CD14-positive monocyte (primary cell): ENCODE measurements around the gene TNNI3K. TPM values are rescaled to one million over a fixed set of nuclear protein-coding genes. Genes with fewer than 3 reads are reported as not detected.

Experiments
- DNase-seq, 3 donors: peaks; one replicate each; pipeline ENCODE4 v3.0.0-alpha.2; 2011 to 2022
- H2AFZ ChIP-seq: 2 replicates; pipeline ENCODE4 v1.6.0; 2012; ENCODE audit warnings: mild to moderate bottlenecking, low read depth, low read length, inconsistent platforms; ENCODE audit not compliant: insufficient read depth, poor library complexity, severe bottlenecking
- H3K27ac ChIP-seq, 2 donors: 1 replicate in 1 of 2; 2 replicates in 1 of 2; pipeline ENCODE4 v1.5.1; 2012 to 2013; ENCODE audit warnings: low read length in 2 of 2, control low read depth in 1 of 2, inconsistent platforms in 1 of 2, low read depth in 1 of 2, mild to moderate bottlenecking in 1 of 2
- H3K27me3 ChIP-seq, 2 donors: one replicate each; pipeline versions ENCODE4 v1.6.0 to v1.6.1; 2011 to 2013; ENCODE audit warnings: low read length in 2 of 2; ENCODE audit not compliant: control insufficient read depth in 2 of 2, insufficient read depth in 2 of 2
- H3K36me3 ChIP-seq, 2 donors: replicated peaks in 1 of 2; 1 replicate in 1 of 2; 2 replicates in 1 of 2; pipeline versions ENCODE4 v1.5.1 to v1.6.1; 2012 to 2013; ENCODE audit warnings: low read length in 2 of 2, control low read depth in 1 of 2, inconsistent platforms in 1 of 2, mild to moderate bottlenecking in 1 of 2; ENCODE audit not compliant: insufficient read depth in 2 of 2, control insufficient read depth in 1 of 2
- H3K4me1 ChIP-seq, 2 donors: 1 replicate in 1 of 2; 2 replicates in 1 of 2; pipeline versions ENCODE4 v1.5.1 to v1.6.1; 2012 to 2013; ENCODE audit warnings: low read length in 2 of 2, control low read depth in 1 of 2, inconsistent platforms in 1 of 2, mild to moderate bottlenecking in 1 of 2, moderate library complexity in 1 of 2; ENCODE audit not compliant: insufficient read depth in 2 of 2, control insufficient read depth in 1 of 2
- H3K4me2 ChIP-seq: replicated peaks from 2 replicates; pipeline ENCODE3; 2012; ENCODE audit warnings: low read length, moderate library complexity, mild to moderate bottlenecking; ENCODE audit not compliant: poor library complexity, severe bottlenecking; ENCODE audit errors: extremely low read depth
- H3K4me3 ChIP-seq, 3 experiments: fragments of 200-600 bp in 1 of 3; sonication (generic) in 1 of 3; replicated peaks in 1 of 3; 1 replicate in 2 of 3; 2 replicates in 1 of 3; pipeline ENCODE4 v1.5.1; 2011 to 2013; ENCODE audit warnings: low read length in 3 of 3, mild to moderate bottlenecking in 3 of 3, control low read depth in 2 of 3, low read depth in 2 of 3, inconsistent platforms in 1 of 3, moderate library complexity in 1 of 3
- H3K79me2 ChIP-seq: 2 replicates; pipeline ENCODE4 v1.6.0; 2012; ENCODE audit warnings: mild to moderate bottlenecking, control low read depth, inconsistent platforms, low read length, moderate library complexity; ENCODE audit not compliant: insufficient read depth
- H3K9ac ChIP-seq: 2 replicates; pipeline ENCODE4 v1.6.0; 2017; ENCODE audit warnings: low read length, mild to moderate bottlenecking; ENCODE audit not compliant: insufficient read depth, poor library complexity, severe bottlenecking
- H3K9me3 ChIP-seq, 2 donors: replicated peaks in 1 of 2; 1 replicate in 1 of 2; 2 replicates in 1 of 2; pipeline versions ENCODE4 v1.5.1 to v1.6.1; 2012 to 2013; ENCODE audit warnings: low read length in 2 of 2, control low read depth in 1 of 2; ENCODE audit not compliant: control insufficient read depth in 1 of 2, insufficient read depth in 1 of 2
- H4K20me1 ChIP-seq: 2 replicates; pipeline ENCODE4 v1.6.0; 2012; ENCODE audit warnings: mild to moderate bottlenecking, low read length, control low read depth, moderate library complexity; ENCODE audit not compliant: insufficient read depth
- H3K27ac Mint-ChIP-seq, 7 donors: one replicate each; pipeline ENCODE4 v1.8.0; 2020; ENCODE audit warnings: mild to moderate bottlenecking in 7 of 7, mixed read lengths in 7 of 7, moderate library complexity in 6 of 7, inconsistent platforms in 2 of 7
- H3K27me3 Mint-ChIP-seq, 3 donors: one replicate each; pipeline ENCODE4 v1.8.0; 2021 to 2022; ENCODE audit warnings: low read depth in 3 of 3, mild to moderate bottlenecking in 3 of 3, mixed read lengths in 3 of 3, moderate library complexity in 3 of 3, inconsistent platforms in 1 of 3
- H3K36me3 Mint-ChIP-seq, 2 donors: one replicate each; pipeline ENCODE4 v1.8.0; 2020; ENCODE audit warnings: mixed read lengths in 2 of 2, inconsistent platforms in 1 of 2, mild to moderate bottlenecking in 1 of 2
- H3K4me1 Mint-ChIP-seq: one replicate; pipeline ENCODE4 v1.8.0; 2020; ENCODE audit warnings: mild to moderate bottlenecking, mixed read lengths
- H3K4me3 Mint-ChIP-seq, 2 donors: one replicate each; pipeline ENCODE4 v1.8.0; 2020; ENCODE audit warnings: mild to moderate bottlenecking in 2 of 2, mixed read lengths in 2 of 2, moderate library complexity in 1 of 2
- H3K9me3 Mint-ChIP-seq, 7 donors: one replicate each; pipeline ENCODE4 v1.8.0; 2020 to 2022; ENCODE audit warnings: mixed read lengths in 7 of 7, mild to moderate bottlenecking in 6 of 7, moderate library complexity in 6 of 7, inconsistent platforms in 2 of 7
- CTCF ChIP-seq: fragments of 200-600 bp; IDR thresholded peaks from one replicate; pipeline ENCODE4 v1.8.0; 2022; ENCODE audit warnings: antibody characterized with exemption, mild to moderate bottlenecking
- WGBS: methylation state at CpG from one replicate; pipeline ENCODE4 v1.1.5; 2013; ENCODE audit warnings: missing lambda C conversion rate; ENCODE audit not compliant: insufficient coverage; 5-methylcytosine and 5-hydroxymethylcytosine counted together
- intact Hi-C, 2 donors: fragments of 100-400 bp; cut with micrococcal nuclease; formaldehyde crosslinking; loops; one replicate each; pipeline versions ENCODE4 v1.15.0 to v1.15.1; 2023
- polyA plus RNA-seq, 3 donors: library from polyadenylated mRNA; depleted of rRNA in 1 of 3; unstranded in 2 of 3; stranded (reverse) in 1 of 3; fragments of 300-500 nt in 2 of 3; fragments of >200 nt in 1 of 3; fragmentation: Illumina TruSeq in 2 of 3; gene quantifications; 1 replicate in 2 of 3; 2 replicates in 1 of 3; pipeline ENCODE4 v1.2.3, GENCODE V29; 2012 to 2021

Gene TNNI3K
- polyA plus RNA-seq, 3 donors = 0.51 TPM; not detected in 2

DNA sequence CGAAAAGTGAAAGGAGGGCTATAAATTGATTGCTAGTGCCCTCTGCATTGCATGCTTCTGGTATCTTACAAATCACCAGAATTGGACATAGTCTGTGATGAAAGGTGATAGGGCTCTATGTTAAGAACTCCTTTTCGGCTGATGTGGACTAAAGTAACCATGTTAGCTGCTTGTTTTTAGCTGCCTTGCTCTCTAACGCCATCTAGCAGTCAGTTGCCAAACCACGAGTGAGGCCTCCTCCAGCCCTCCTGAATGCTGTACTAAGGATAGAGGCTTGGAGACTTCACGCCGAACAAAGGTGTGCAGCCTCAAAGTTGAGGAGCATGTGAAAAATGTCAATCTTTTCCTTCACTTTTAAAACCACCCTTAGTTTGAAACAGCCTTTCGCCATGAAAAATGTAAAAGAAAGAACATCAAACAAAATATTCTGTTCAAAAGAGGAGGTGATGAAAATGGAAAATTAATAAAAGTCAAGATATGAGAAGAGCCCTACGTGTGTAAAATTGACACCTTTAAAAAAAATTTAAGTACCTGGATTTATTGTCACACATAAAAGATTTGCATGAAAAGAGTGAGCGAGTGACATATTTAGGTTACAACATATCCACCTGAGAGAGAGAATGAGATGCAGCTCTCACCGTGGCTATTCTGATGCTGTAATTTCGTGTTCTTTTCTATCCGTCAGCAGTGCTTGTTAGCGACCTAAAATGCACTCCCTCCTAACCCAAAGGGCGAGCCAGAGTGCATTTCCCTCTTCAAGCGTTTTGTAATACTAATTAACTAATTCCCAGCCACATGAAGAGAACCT, 269.1 kb downstream of the TNNI3K start:
- Histone ChIP-seq H3K27ac (no peak overlapping the region), H3K79me2 (no peaks in the 10 kb centered on the region), H3K36me3 (no peaks in the 10 kb centered on the region), H3K9ac (no peak overlapping the region), H3K4me1 (no peaks in the 10 kb centered on the region), H3K27me3 (no peaks in the 10 kb centered on the region), H3K9me3 (no peaks in the 10 kb centered on the region), H3K4me3 (no peak overlapping the region), H2AFZ (no peak overlapping the region), H3K4me2 (no peak overlapping the region), H4K20me1 (no peaks in the 10 kb centered on the region)
- no peak for TF ChIP-seq CTCF
- no peak overlapping the region for H3K27ac Mint-ChIP-seq
- H3K4me1 Mint-ChIP-seq = no peaks in the 10 kb centered on the region
- H3K36me3 Mint-ChIP-seq = no peaks in the 10 kb centered on the region
- intact Hi-C loops = no loop called here
- 49% methylated on average over 7 of the region's 15 CpGs for WGBS
- H3K27me3 Mint-ChIP-seq = peaks cover 0 to 2% (median 0%) of the 10 kb centered on the region in 3 donors
- no peak overlapping the region for H3K4me3 Mint-ChIP-seq
- DNase-seq = no peak
- H3K9me3 Mint-ChIP-seq = peaks cover 0 to 2% (median 0%) of the 10 kb centered on the region in 7 donors

DNA sequence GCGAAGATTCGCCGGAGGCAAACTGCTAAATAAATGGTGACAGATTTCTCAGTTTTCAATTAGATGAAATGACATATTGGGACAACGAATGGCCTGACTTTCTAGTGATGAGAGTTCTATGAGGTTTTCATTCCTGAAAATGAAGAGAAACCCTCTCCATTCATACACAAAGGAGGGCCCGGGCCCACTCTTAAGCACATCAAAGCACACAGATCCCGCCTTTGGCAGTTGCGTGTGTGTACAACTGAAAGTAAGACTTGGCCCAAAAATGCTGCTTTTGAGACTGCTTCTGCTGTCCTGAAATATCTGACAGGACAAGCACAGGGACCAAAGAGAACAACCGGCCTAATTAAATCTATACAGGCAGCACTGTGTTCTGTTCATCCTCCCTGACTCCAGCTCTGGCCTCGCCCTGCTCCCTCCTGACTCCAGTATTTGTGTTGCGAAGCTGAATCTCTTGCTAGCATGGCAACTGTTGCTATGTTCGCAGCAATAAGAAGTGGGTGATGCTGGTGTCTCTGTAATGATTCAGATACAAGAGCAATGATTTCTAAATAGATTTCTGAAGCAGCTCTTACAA, 269.8 kb downstream of the TNNI3K start:
- H3K4me1 Mint-ChIP-seq = no peaks in the 10 kb centered on the region
- H3K27ac Mint-ChIP-seq = no peak overlapping the region
- Histone ChIP-seq H3K79me2 (no peaks in the 10 kb centered on the region), H3K36me3 (no peaks in the 10 kb centered on the region), H3K27ac (no peak overlapping the region), H3K4me1 (no peaks in the 10 kb centered on the region), H4K20me1 (no peaks in the 10 kb centered on the region), H3K4me2 (no peak overlapping the region), H3K9ac (no peak overlapping the region), H3K27me3 (no peaks in the 10 kb centered on the region), H2AFZ (no peak overlapping the region), H3K9me3 (no peaks in the 10 kb centered on the region), H3K4me3 (no peak overlapping the region)
- H3K27me3 Mint-ChIP-seq = peaks cover 0 to 2% (median 0%) of the 10 kb centered on the region in 3 donors
- H3K9me3 Mint-ChIP-seq = peaks cover 0 to 2% (median 0%) of the 10 kb centered on the region in 7 donors
- intact Hi-C loops = no loop called here
- 72% methylated on average over 6 of the region's 11 CpGs for WGBS
- DNase-seq = no peak
- H3K36me3 Mint-ChIP-seq = no peaks in the 10 kb centered on the region
- H3K4me3 Mint-ChIP-seq = no peak overlapping the region
- no peak for TF ChIP-seq CTCF
